Lower leg skin (tissue), 4 donors: ENCODE data around the gene SULT1A1. TPM values are rescaled to one million over a fixed set of nuclear protein-coding genes. Genes with fewer than 3 reads are reported as not detected.

Experiments
- DNase-seq, 2 donors: peaks; one replicate each; pipeline ENCODE4 v3.0.0-alpha.2; 2019; ENCODE audit warnings: low spot score in 2 of 2
- H3K4me3 ChIP-seq: fragments of 200-600 bp; sonication (generic); 2 replicates; pipeline ENCODE4 v1.5.1; 2017; ENCODE audit warnings: mild to moderate bottlenecking, low read depth; ENCODE audit not compliant: poor library complexity, severe bottlenecking
- CTCF ChIP-seq, 3 donors: fragments of 450-650 bp; IDR thresholded peaks; one replicate each; pipeline ENCODE4 v1.5.1; 2016; ENCODE audit warnings: antibody characterized with exemption in 3 of 3, mild to moderate bottlenecking in 3 of 3, moderate library complexity in 2 of 3
- POLR2A ChIP-seq, 2 donors: fragments of 450-650 bp; IDR thresholded peaks; one replicate each; pipeline ENCODE4 v1.6.1; 2016 to 2017; ENCODE audit warnings: antibody characterized with exemption in 2 of 2, mild to moderate bottlenecking in 1 of 2, moderate library complexity in 1 of 2
- WGBS, 2 donors: methylation state at CpG; one replicate each; pipeline ENCODE4 v1.1.5; 2018; 5-methylcytosine and 5-hydroxymethylcytosine counted together
- intact Hi-C: fragments of 100-400 bp; cut with DNase I; formaldehyde crosslinking; loops from one replicate; pipeline ENCODE4 v1.15.0; 2023; ENCODE audit warnings: low total_unique reads
- total RNA-seq, 4 donors: library from RNA; depleted of rRNA; stranded (reverse); fragments of >200 nt; gene quantifications; one replicate each; pipeline ENCODE4 v1.1.0, GENCODE V29; 2016

SULT1A1 gene
- total RNA-seq, 4 donors from 2014 or later = 2.4 to 7.4 (median 3.1) TPM

GRCh38 chr16:28585674-28586073, 24.2 kb downstream of the SULT1A1 start:
- 92% methylated on average over 11 of the region's 11 CpGs for WGBS, 2 donors
- no peak for DNase-seq
- intact Hi-C loops = no loop called here
- H3K4me3 ChIP-seq = no peak overlapping the region
- TF ChIP-seq POLR2A (IDR thresholded peaks at IDR 0.05) = no peak
- no peak for TF ChIP-seq CTCF (IDR thresholded peaks at IDR 0.05)

- intact Hi-C loops = no loop called here
Measured at GRCh38 chr16:28580726-28581315, 29.0 kb downstream of the SULT1A1 start.

GRCh38 chr16:28575446-28576109, 34.3 kb downstream of the SULT1A1 start:
- intact Hi-C loops = no loop called here
- H3K4me3 ChIP-seq = no peak overlapping the region
- DNase-seq = no peak
- 95% methylated on average over 8 of the region's 8 CpGs for WGBS, 2 donors
- no peak for TF ChIP-seq POLR2A (IDR thresholded peaks at IDR 0.05)
- no peak for TF ChIP-seq CTCF (IDR thresholded peaks at IDR 0.05)

More at GRCh38 chr16:28580726-28581315, 29.0 kb downstream of the SULT1A1 start:
- no peak for TF ChIP-seq POLR2A (IDR thresholded peaks at IDR 0.05)
- TF ChIP-seq CTCF (IDR thresholded peaks at IDR 0.05) = no peak
- no peak for DNase-seq
- 95 to 97% methylated on average over 15 of the region's 15 CpGs for WGBS, 2 donors
- H3K4me3 ChIP-seq = no peak overlapping the region

- no peak overlapping the region for H3K4me3 ChIP-seq
- intact Hi-C loops = no loop called here
- no peak for TF ChIP-seq CTCF (IDR thresholded peaks at IDR 0.05)
- TF ChIP-seq POLR2A (IDR thresholded peaks at IDR 0.05) = no peak
- WGBS, 2 donors = 93 to 96% methylated on average over 2 of the region's 2 CpGs
- no peak for DNase-seq
Measured at GRCh38 chr16:28574925-28575324, 34.9 kb downstream of the SULT1A1 start.

- intact Hi-C loops = no loop called here
- DNase-seq = no peak
- 77 to 85% methylated on average over 17 of the region's 17 CpGs for WGBS, 2 donors
Measured at GRCh38 chr16:28573738-28574718, 35.8 kb downstream of the SULT1A1 start.

More at GRCh38 chr16:28573738-28574718, 35.8 kb downstream of the SULT1A1 start:
- H3K4me3 ChIP-seq = no peak overlapping the region
- TF ChIP-seq CTCF (IDR thresholded peaks at IDR 0.05) (no peak), POLR2A (IDR thresholded peaks at IDR 0.05) (no peak)
